Panc1 (cell line): Measurements from ENCODE around the gene TMEM131.

Experiments used
- CTCF ChIP-seq: fragments of 450-650 bp; IDR thresholded peaks from 2 replicates; pipeline ENCODE4 v1.5.1; 2017; ENCODE audit warnings: mild to moderate bottlenecking
- POLR2AphosphoS5 ChIP-seq: IDR thresholded peaks from 2 replicates; pipeline ENCODE4 v1.6.1; 2012; ENCODE audit warnings: mild to moderate bottlenecking, low read depth, low read length, moderate library complexity
- REST ChIP-seq, 2 experiments: IDR thresholded peaks; 2 replicates each; pipeline ENCODE4 v1.6.1; 2011 to 2012; ENCODE audit warnings: low read depth in 2 of 2, control low read depth in 1 of 2, low read length in 1 of 2, mild to moderate bottlenecking in 1 of 2, moderate library complexity in 1 of 2; ENCODE audit not compliant: insufficient read depth in 1 of 2
- SIN3A ChIP-seq: IDR thresholded peaks from 2 replicates; pipeline ENCODE4 v1.6.1; 2012; ENCODE audit warnings: low read depth, mild to moderate bottlenecking, low read length, moderate library complexity, borderline replicate concordance; ENCODE audit not compliant: insufficient read depth
- TCF7L2 ChIP-seq: IDR thresholded peaks from 2 replicates; pipeline ENCODE4 v1.6.1; 2011; ENCODE audit warnings: mild to moderate bottlenecking, low read depth, low read length, inconsistent platforms

GRCh38 chr2:97936881-97937280 lies 58.9 kb downstream of the TMEM131 start:
- TF ChIP-seq CTCF (no peak), POLR2AphosphoS5 (no peak), SIN3A (no peak), TCF7L2 (no peak), REST (IDR thresholded peaks at IDR 0.05; ENCODE audit: insufficient read depth in 1 of 2, low read depth in 2 of 2, low read length in 1 of 2) (no peak)
